ENCODE measurements around the gene MKI67.

GRCh38 chr10:128071417-128071782 lies 54.8 kb downstream of the MKI67 start:
- TF ChIP-seq, protein P1, sequence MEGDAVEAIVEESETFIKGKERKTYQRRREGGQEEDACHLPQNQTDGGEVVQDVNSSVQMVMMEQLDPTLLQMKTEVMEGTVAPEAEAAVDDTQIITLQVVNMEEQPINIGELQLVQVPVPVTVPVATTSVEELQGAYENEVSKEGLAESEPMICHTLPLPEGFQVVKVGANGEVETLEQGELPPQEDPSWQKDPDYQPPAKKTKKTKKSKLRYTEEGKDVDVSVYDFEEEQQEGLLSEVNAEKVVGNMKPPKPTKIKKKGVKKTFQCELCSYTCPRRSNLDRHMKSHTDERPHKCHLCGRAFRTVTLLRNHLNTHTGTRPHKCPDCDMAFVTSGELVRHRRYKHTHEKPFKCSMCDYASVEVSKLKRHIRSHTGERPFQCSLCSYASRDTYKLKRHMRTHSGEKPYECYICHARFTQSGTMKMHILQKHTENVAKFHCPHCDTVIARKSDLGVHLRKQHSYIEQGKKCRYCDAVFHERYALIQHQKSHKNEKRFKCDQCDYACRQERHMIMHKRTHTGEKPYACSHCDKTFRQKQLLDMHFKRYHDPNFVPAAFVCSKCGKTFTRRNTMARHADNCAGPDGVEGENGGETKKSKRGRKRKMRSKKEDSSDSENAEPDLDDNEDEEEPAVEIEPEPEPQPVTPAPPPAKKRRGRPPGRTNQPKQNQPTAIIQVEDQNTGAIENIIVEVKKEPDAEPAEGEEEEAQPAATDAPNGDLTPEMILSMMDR (IDR thresholded peaks at IDR 0.05) = no peak
- TF ChIP-seq POLR2A (IDR thresholded peaks at IDR 0.05) = no peak
